ENCODE measurements around the gene FGD2.

GRCh38 chr6:37042150-37042549 lies 36.7 kb downstream of the FGD2 start:
- TF ChIP-seq CTCF (IDR thresholded peaks at IDR 0.05) (no peak), POLR2A (IDR thresholded peaks at IDR 0.05) (no peak)
